Nasal cavity respiratory epithelium epithelial cell of viscerocranial mucosa (primary cell): ENCODE results near the gene CDK16. TPM values are rescaled to one million over a fixed set of nuclear protein-coding genes. Genes with fewer than 3 reads are reported as not detected.

Experiments used
- total RNA-seq: library from RNA; depleted of rRNA; stranded (reverse); fragments of >200 nt; gene quantifications from 2 replicates; pipeline ENCODE4 v1.2.3, GENCODE V29; 2014

CDK16 gene
- 85.8 and 151 TPM in 2 replicates for total RNA-seq

DNA sequence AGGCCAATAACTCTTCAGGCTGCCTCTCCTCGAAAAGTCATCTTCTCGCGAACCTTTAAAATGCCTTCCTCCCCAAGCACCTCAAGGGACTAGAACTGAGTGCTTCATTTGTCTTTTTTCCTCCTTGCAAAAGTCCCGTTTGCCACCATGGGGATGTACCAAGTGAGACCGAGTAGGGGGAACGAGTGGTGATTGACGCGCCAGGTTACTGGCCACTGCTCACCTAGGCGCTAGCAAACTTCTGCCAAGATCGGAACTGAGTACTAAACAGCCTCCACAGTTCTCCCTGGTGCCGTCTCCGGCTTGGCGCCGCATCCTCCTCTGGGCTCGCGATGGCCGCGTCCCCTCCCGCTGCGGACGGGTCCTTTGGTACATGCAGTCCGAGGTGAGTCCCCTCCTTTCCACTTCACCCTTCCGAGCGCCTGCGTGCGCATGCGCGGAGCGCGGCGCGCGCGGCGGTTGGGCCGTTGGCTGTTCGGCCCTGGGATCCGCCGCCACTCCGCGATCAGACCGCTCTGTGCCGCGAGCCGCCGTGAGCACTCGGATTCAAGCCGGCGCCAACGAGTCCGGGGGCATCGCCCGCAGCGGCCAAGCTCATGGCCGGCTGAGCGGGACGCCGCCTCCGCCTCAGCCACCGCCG lies at the start of gene CDK16:
Gene CDK16, plus strand, starts transcription at position 402 of the 640 bp plus-strand sequence. CDS start 4,877 bp downstream, outside the sequence.

DNA sequence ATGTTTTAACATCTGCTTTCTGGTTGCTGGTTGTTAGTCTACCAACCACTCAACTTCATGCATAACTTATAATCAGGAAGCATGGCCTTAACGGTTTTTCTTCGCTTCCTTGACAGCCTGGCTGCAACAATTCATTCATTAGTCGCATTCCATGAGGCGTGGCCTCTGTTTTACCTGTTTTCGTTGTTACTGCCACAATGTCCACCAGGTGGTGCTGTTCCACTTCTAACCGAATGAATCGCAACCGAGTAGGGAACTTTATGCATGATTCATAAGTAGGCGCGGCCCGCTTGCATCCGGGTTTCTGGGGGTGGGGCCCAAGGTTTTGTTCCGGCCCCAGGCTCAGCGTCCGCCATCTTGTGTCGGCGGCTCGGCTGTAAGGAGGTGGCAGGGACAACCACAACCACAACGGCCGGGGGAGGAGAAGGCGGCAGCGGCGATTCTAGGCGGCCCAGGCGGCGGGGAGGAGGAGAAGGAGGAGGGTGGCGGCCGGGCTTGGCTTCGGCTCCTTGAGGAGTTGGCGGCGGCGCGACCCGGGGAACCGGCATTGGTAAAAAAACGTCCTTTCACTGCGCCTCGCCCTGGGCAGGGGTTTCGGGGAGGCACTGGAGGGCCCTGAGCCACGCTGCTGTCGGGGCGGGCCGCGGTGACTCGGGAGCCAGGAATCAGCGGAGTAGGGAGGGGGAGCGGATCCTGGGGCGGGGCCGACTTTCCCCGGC lies 24.8 kb upstream of the CDK16 start, which contains the start of gene UBA1:
Gene UBA1, plus strand, starts transcription at position 355 of the 719 bp plus-strand sequence. CDS start 4,974 bp downstream, outside the sequence.

GRCh38 chrX:47232803-47233332 lies 14.4 kb downstream of the CDK16 start, which contains the start of gene USP11:
Gene USP11 (plus strand): TSS chrX:47233009. CDS start chrX:47233044, 35 bp downstream.

Other genes starting within 250 kb of the CDK16 start
- under 0.01 and 0.28 TPM in 2 replicates for gene RGN, start 140.2 kb upstream of the CDK16 start, total RNA-seq
- gene NDUFB11, start 74.0 kb upstream of the CDK16 start, total RNA-seq: 28.8 and 32.5 TPM in 2 replicates
- 31.4 and 50.2 TPM in 2 replicates for gene RBM10, start 73.5 kb upstream of the CDK16 start, total RNA-seq
- 99.5 and 156 TPM in 2 replicates for gene UBA1, start 24.9 kb upstream of the CDK16 start, total RNA-seq
- gene USP11, start 14.3 kb downstream of the CDK16 start, total RNA-seq: 7.5 and 14.6 TPM in 2 replicates
- under 0.01 and 0.07 TPM in 2 replicates for gene ZNF157, start 151.9 kb downstream of the CDK16 start, total RNA-seq